ENCODE results near the gene WFIKKN1. TPM values are rescaled to one million over a fixed set of nuclear protein-coding genes. Genes with fewer than 3 reads are reported as not detected.

Gene WFIKKN1
- total and polyA plus RNA-seq, 2 of the 4 experiments (the other 2 are of a cell fraction), result 0.10 TPM; not detected in 1

GRCh38 chr16:673399-673991 is 42.7 kb downstream of the WFIKKN1 start:
- Histone ChIP-seq H3K4me1 (ENCODE audit: control insufficient read depth, insufficient read depth, low read length) (peaks cover 14% of the 10 kb centered on the region), H3K14ac (replicated peaks; ENCODE audit: low read depth, low read length) (no peak overlapping the region), H2BK120ac (ENCODE audit: low read depth, low read length) (no peak overlapping the region), H4K8ac (ENCODE audit: low read depth in 2 of 2, low read length in 2 of 2) (no peak overlapping the region), H3K36me3 (ENCODE audit: control insufficient read depth, insufficient read depth, low read length) (peaks cover 47% of the 10 kb centered on the region), H3K9ac (ENCODE audit: low read depth, low read length) (no peak overlapping the region), H2AFZ (replicated peaks; ENCODE audit: low read length, poor library complexity) (no peak overlapping the region), H3K79me1 (ENCODE audit: low read depth in 1 of 2, low read length in 2 of 2) (peaks cover 0 to 36% of the 10 kb centered on the region in 2 experiments; a peak in 1 of 4 replicates), H3K18ac (ENCODE audit: low read depth, low read length) (no peak overlapping the region), H3K9me1 (ENCODE audit: insufficient read depth, low read length) (no peaks in the 10 kb centered on the region; the same call in 1 of the 2 replicates), H3K27me3 (ENCODE audit: control insufficient read depth, insufficient read depth, low read length) (no peaks in the 10 kb centered on the region), H2BK15ac (ENCODE audit: low read depth, low read length) (no peak overlapping the region), H2BK5ac (ENCODE audit: low read depth, low read length, poor library complexity, severe bottlenecking) (peak overlapping the region; percentile 1), H3K27ac (ENCODE audit: insufficient read depth, low read length) (no peak overlapping the region), H3K56ac (ENCODE audit: extremely low read depth, insufficient read depth, low read length) (no peak overlapping the region), H3K23ac (ENCODE audit: low read depth, low read length) (no peak overlapping the region), H3K4ac (ENCODE audit: low read depth, low read length) (no peak overlapping the region), H2BK20ac (ENCODE audit: low read depth, low read length) (no peak overlapping the region), H3K4me3 (ENCODE audit: insufficient read depth, low read depth, low read length) (no peak overlapping the region), H4K20me1 (ENCODE audit: insufficient read depth, low read length) (peaks cover 26% of the 10 kb centered on the region), H4K5ac (ENCODE audit: low read depth, low read length) (no peak overlapping the region), H2AK5ac (ENCODE audit: low read depth, low read length) (no peak overlapping the region), H2AK9ac (replicated peaks; ENCODE audit: low read depth, low read length, poor library complexity) (no peak overlapping the region), H3K9me3 (ENCODE audit: control insufficient read depth, insufficient read depth, low read length) (no peaks in the 10 kb centered on the region), H3K4me2 (ENCODE audit: low read depth, low read length) (no peak overlapping the region), H4K91ac (ENCODE audit: insufficient read depth, low read depth, low read length) (no peak overlapping the region)
- dilution Hi-C loops (cut with HindIII; ENCODE audit: low sequenced_read_pairs, unreplicated experiment), result no loop called here
- in situ Hi-C loops (cut with MboI; ENCODE audit: low sequenced_read_pairs), result no loop called here
- intact Hi-C loops (cut with micrococcal nuclease), result no loop called here
- ATAC-seq (ENCODE audit: low read depth) (no peak), DNase-seq (no peak)
- WGBS, 2 experiments (ENCODE audit: extremely low coverage in 2 of 2, insufficient read length in 1 of 2), result 90% methylated on average over 10 of the region's 18 CpGs; no CpG with 5 or more reads in 1 of the 2 experiments
- BruUV-seq (replicated peaks), result no TSS peak
- ChIA-PET CTCF (no interaction called here), POLR2A (ENCODE audit: unreplicated experiment) (no interaction called here)
- TF ChIP-seq ELK1 (IDR thresholded peaks at IDR 0.05; ENCODE audit: borderline replicate concordance, low read depth, low read length) (no peak), RAD21 (IDR thresholded peaks at IDR 0.05; ENCODE audit: low read length) (no peak), MAFK (IDR thresholded peaks at IDR 0.05; ENCODE audit: low read depth, low read length) (no peak), NFE2L2 (IDR thresholded peaks at IDR 0.05; ENCODE audit: low read depth, low read length) (no peak), RFX5 (IDR thresholded peaks at IDR 0.05; ENCODE audit: low read depth, low read length) (no peak), CHD1 (IDR thresholded peaks at IDR 0.05; ENCODE audit: low read depth, low read length) (no peak), RCOR1 (IDR thresholded peaks at IDR 0.05; ENCODE audit: insufficient replicate concordance, low read length) (no peak), POLR2A (IDR thresholded peaks at IDR 0.05; ENCODE audit: low read depth, low read length) (no peak), MXI1 (IDR thresholded peaks at IDR 0.05; ENCODE audit: borderline replicate concordance, low read depth, low read length) (no peak), CEBPB (IDR thresholded peaks at IDR 0.05; ENCODE audit: low read depth, low read length) (no peak), USF2 (IDR thresholded peaks at IDR 0.05; ENCODE audit: low read depth, low read length) (no peak), SMC3 (IDR thresholded peaks at IDR 0.05; ENCODE audit: low read depth, low read length) (no peak), MAZ (IDR thresholded peaks at IDR 0.05; ENCODE audit: borderline replicate concordance, low read depth, low read length) (no peak), BHLHE40 (IDR thresholded peaks at IDR 0.05; ENCODE audit: low read depth, low read length) (no peak), CTCF (conservative IDR thresholded peaks at IDR 0.05; ENCODE audit: low read depth, low read length) (no peak), FOS (IDR thresholded peaks at IDR 0.05; ENCODE audit: low read depth, low read length) (no peak)
